Astrocyte of the cerebellum (primary cell): ENCODE data around the gene JUNB.

Source experiments
- DNase-seq: peaks from one replicate; pipeline ENCODE4 v3.0.0-alpha.2; 2011; ENCODE audit warnings: low read depth
- H3K4me3 ChIP-seq: 2 replicates; pipeline ENCODE4 v1.5.1; 2011; ENCODE audit warnings: mild to moderate bottlenecking, low read depth, low read length, moderate library complexity
- in situ Hi-C: cut with HindIII; loops from 2 replicates; pipeline ENCODE4 v1.10.0; 2017; ENCODE audit warnings: low sequenced_read_pairs
- TF ChIP-seq, protein P1 (sequence below): IDR thresholded peaks from 2 replicates; pipeline ENCODE4 v1.5.1; 2012; ENCODE audit warnings: low read length, low read depth, moderate library complexity, mild to moderate bottlenecking; ENCODE audit errors: missing control alignments

Gene JUNB

DNA sequence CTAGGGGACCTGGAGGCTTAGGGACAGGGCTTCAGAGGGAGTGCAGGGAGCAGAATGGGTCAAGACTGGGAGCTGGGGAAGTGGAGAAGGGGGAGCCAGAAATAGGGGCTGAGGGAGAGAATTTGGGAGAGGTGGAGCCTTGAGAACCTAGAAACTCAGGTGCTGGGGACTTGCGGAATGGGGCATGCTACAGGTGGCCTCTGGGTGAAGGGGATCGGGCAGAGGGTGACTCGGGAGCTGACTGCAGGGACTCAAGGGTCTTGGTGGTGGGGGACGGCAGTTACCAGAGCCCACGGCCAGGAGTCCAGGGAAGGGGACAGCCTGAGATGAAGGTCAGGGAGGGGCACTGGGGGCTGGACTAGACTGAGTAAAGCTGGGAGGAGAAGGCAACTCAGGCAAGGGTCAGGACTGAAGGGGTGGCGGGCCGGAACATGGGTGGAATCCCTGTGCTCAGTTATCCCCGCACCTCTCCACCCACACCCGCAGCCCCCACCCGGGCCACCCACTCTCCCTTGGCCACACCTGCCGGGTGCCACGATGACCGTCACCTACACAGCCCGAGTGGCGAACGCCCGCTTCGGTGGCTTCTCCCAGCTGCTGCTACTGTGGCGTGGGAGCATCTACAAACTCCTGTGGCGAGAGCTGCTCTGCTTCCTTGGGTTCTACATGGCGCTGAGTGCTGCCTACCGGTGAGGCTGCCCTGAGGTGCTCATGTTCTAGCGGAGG lies 39.1 kb upstream of the JUNB start:
- no peak overlapping the region for H3K4me3 ChIP-seq
- in situ Hi-C loops = no loop called here
- TF ChIP-seq, protein P1, sequence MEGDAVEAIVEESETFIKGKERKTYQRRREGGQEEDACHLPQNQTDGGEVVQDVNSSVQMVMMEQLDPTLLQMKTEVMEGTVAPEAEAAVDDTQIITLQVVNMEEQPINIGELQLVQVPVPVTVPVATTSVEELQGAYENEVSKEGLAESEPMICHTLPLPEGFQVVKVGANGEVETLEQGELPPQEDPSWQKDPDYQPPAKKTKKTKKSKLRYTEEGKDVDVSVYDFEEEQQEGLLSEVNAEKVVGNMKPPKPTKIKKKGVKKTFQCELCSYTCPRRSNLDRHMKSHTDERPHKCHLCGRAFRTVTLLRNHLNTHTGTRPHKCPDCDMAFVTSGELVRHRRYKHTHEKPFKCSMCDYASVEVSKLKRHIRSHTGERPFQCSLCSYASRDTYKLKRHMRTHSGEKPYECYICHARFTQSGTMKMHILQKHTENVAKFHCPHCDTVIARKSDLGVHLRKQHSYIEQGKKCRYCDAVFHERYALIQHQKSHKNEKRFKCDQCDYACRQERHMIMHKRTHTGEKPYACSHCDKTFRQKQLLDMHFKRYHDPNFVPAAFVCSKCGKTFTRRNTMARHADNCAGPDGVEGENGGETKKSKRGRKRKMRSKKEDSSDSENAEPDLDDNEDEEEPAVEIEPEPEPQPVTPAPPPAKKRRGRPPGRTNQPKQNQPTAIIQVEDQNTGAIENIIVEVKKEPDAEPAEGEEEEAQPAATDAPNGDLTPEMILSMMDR = no peak
- DNase-seq = no peak

DNA sequence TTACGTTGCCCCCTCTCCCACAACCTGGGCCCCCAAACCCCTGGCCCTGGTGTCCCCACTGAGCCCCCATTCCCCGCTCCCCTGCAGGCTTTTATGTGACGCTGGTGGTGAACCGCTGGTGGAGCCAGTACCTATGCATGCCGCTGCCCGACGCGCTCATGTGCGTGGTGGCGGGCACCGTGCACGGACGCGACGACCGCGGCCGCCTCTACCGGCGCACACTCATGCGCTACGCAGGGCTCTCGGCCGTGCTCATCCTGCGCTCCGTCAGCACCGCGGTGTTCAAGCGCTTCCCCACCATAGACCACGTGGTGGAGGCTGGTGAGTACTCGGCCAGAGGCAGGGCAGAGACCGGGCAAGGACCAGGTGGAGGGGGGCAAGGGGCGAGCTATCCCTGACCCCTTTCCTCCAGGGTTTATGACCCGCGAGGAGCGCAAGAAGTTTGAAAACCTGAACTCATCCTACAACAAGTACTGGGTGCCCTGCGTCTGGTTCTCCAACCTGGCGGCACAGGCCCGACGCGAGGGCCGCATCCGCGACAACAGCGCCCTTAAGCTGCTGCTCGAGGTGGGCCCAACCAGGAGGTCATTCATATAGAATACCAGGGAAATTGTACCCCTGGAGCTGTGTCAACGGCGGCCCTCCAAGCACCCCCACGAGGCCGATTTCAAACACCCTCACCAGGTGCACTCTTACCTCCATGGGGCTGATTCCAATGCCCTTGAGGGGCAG lies 36.7 kb upstream of the JUNB start:
- TF ChIP-seq, protein P1 = no peak
- DNase-seq = no peak
- H3K4me3 ChIP-seq = no peak overlapping the region
- in situ Hi-C loops = no loop called here

DNA sequence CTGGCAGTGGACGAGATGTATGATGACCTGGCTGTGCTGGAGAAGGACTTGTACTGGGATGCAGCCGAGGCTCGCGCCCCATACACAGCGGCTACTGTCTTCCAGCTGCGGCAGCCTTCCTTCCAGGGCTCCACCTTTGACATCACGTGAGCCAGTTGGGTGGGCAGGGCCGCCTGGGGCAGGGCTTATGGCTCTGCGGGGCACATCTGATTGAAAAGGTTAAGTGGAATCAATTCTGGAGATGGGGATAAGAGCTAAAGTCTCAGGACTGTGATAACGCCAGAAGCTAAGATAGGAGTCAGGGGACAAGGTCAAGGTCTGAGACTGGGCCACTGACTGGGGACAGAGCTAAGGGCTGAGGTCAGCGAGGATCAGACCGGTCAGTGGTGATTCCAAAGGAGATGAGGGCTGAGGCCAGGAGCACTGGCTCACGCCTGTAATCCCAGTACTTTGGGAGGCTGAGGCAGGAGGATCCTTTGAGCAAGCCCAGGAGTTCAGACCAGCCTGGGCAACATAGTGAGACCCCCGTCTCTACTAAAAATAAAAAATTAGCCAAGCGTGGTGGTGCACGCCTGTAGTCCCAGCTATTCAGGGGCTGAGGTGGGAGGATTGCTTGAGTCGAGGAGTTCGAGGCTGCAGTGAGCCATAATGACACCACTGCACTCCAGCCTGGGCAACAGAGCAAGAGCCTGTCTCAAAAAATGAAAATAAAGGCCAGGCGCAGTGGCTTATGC lies 35.0 kb upstream of the JUNB start:
- TF ChIP-seq, protein P1 = no peak
- no peak overlapping the region for H3K4me3 ChIP-seq
- in situ Hi-C loops = no loop called here
- no peak for DNase-seq

DNA sequence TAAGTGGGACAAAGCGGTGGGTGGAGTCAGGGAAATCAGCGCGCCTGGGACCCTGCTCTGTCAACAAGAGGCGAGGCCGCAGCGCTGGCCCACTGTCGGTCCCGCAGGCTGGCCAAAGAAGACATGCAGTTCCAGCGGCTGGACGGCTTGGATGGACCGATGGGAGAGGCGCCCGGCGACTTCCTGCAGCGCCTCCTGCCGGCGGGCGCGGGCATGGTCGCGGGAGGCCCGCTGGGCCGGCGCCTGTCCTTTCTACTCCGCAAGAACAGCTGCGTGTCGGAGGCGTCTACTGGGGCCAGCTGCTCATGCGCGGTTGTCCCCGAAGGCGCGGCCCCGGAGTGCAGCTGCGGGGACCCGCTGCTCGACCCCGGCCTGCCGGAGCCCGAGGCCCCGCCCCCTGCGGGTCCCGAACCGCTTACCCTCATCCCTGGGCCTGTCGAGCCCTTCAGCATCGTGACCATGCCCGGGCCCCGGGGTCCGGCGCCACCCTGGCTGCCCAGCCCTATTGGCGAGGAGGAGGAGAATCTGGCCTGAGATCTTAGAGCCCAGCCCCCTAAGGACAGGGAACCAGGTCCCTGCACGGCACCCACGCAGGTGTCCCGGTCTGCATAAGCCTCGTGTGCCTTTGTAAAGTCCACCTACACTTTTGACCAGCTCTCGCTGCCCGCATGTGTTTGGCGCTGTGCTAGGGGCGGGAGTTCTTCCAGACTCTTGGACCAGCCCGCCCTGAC lies 33.6 kb upstream of the JUNB start:
- no peak for DNase-seq
- peak overlapping the region; percentile 26 for H3K4me3 ChIP-seq
- in situ Hi-C loops = no loop called here
- TF ChIP-seq, protein P1 = peak; percentile 89

DNA sequence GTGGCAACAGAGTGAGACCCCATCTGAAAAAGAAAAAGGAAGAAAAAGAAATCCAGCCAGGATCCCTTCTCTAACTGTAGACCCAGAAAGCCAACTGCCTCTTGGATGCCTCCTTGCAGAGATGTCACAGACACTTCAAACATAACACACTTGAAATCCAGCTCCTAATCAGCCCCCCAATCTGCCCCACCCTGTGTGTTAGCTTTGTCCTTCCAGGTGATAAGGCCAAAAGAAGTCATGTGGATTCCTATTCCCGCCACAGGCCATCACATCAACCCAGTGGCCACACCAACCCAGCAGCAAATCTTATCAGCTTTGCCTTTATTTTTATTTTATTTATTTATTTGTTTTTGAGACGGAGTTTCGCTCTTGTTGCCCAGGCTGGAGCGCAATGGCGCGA lies 31.6 kb upstream of the JUNB start:
- TF ChIP-seq, protein P1 = no peak
- in situ Hi-C loops = no loop called here
- no peak for DNase-seq

DNA sequence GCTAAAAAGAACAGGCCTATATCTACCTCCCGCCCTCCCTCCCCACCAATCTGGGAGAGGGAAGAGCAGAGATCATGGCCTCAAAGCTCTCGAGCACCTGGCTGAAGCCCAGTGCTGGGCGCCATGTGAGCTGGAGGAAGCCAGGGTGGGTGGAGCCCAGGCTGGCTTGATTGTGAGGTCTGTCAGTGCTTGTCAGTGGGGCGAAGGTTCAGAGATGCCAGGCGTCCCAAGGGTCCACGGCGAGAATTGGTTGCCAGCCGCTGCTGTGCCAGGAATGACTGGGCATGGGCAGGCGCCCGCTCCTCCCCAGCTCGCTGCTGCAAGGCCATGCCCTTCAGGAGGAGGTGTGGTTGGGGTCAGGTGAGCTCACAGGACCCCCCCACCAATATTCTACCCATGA lies 28.2 kb upstream of the JUNB start:
- in situ Hi-C loops = no loop called here
- DNase-seq = no peak
- TF ChIP-seq, protein P1 = no peak
- no peak overlapping the region for H3K4me3 ChIP-seq

More for the DNA sequence above, 31.6 kb upstream of the JUNB start:
- H3K4me3 ChIP-seq = no peak overlapping the region
